ENCODE measurements around the gene SP6.

The SP6 gene

GRCh38 chr17:47877368-47878034 lies 26.5 kb upstream of the SP6 start:
- Histone ChIP-seq H3K9me3 (no peaks in the 10 kb centered on the region), H3K27me3 (peaks cover 64% of the 10 kb centered on the region), H3K4me3 (ENCODE audit: low read depth in 1 of 2, low read length in 1 of 2) (no peak overlapping the region), H3K36me3 (no peaks in the 10 kb centered on the region), H3K4me1 (ENCODE audit: control insufficient read depth in 1 of 2, insufficient read depth in 1 of 2, low read depth in 1 of 2, low read length in 1 of 2) (peaks cover 0 to 7% of the 10 kb centered on the region in 2 experiments), H3K27ac (no peak overlapping the region)
- TF ChIP-seq, protein P1, sequence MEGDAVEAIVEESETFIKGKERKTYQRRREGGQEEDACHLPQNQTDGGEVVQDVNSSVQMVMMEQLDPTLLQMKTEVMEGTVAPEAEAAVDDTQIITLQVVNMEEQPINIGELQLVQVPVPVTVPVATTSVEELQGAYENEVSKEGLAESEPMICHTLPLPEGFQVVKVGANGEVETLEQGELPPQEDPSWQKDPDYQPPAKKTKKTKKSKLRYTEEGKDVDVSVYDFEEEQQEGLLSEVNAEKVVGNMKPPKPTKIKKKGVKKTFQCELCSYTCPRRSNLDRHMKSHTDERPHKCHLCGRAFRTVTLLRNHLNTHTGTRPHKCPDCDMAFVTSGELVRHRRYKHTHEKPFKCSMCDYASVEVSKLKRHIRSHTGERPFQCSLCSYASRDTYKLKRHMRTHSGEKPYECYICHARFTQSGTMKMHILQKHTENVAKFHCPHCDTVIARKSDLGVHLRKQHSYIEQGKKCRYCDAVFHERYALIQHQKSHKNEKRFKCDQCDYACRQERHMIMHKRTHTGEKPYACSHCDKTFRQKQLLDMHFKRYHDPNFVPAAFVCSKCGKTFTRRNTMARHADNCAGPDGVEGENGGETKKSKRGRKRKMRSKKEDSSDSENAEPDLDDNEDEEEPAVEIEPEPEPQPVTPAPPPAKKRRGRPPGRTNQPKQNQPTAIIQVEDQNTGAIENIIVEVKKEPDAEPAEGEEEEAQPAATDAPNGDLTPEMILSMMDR (IDR thresholded peaks at IDR 0.05): no peak

DNA sequence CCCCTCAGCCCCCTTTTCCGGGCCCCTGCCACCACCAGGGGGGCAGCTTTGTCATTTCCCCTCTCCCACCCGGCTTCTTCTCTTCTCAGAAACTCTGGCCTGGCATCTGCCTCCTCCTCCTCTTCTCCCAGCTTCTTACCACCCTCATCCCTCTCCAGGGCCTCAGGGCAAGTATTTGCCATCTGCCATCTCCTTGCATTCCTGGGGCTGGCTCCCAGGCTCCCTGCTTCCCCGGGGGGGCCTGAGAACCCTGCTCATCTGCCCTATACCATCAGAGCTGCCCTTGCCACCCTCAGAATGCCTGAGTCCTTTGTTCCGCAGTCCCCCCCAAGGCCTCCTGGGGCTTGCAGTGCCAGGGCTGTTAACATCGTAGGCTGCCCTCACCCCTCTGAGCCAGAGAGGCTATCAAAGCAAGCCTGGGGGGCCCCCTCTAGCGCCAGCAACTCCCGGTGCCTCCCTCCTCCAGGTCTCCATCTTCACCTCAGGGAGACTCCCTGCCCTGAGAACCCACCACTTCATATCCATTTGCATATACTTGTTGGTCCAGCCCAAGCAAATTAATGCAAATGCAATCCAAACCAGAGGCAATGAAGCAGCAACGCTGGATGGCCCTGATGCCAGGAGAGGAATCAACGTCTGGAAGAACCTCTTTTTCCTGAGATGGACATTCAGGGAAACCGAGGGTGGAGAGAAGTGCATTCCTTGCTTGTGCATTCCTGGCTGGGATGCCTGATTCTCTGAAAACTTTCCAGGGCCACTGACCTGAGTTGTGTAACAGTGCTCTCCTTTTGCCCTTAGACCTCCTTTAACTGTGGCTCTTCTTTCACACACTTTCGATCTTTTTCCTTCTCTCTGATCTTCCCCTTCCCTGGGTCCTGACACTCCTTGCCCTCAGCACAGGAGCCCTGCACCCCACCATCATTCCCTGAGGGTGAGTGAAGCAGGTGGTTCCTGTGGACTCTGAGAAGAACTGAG lies 24.3 kb upstream of the SP6 start:
- Histone ChIP-seq H3K9me3 (no peaks in the 10 kb centered on the region), H3K27ac (no peak overlapping the region), H3K36me3 (no peaks in the 10 kb centered on the region), H3K27me3 (peaks cover 79% of the 10 kb centered on the region), H3K4me1 (ENCODE audit: control insufficient read depth in 1 of 2, insufficient read depth in 1 of 2, low read depth in 1 of 2, low read length in 1 of 2) (no peaks in the 10 kb centered on the region), H3K4me3 (ENCODE audit: low read depth in 1 of 2, low read length in 1 of 2) (no peak overlapping the region)
- TF ChIP-seq, protein P1 (IDR thresholded peaks at IDR 0.05): no peak

GRCh38 chr17:47873200-47874090 lies 22.5 kb upstream of the SP6 start:
- Histone ChIP-seq H3K36me3 (no peaks in the 10 kb centered on the region), H3K9me3 (no peaks in the 10 kb centered on the region), H3K27ac (peak overlapping the region; percentile 37), H3K4me3 (ENCODE audit: low read depth in 1 of 2, low read length in 1 of 2) (no peak overlapping the region), H3K4me1 (ENCODE audit: control insufficient read depth in 1 of 2, insufficient read depth in 1 of 2, low read depth in 1 of 2, low read length in 1 of 2) (no peaks in the 10 kb centered on the region), H3K27me3 (peaks cover 83% of the 10 kb centered on the region)
- TF ChIP-seq, protein P1 (IDR thresholded peaks at IDR 0.05): no peak

- H3K27me3 ChIP-seq: peaks cover 82% of the 10 kb centered on the region
- no peaks in the 10 kb centered on the region for H3K36me3 ChIP-seq
- no peaks in the 10 kb centered on the region for H3K9me3 ChIP-seq
- H3K27ac ChIP-seq: no peak overlapping the region
- H3K4me3 ChIP-seq (ENCODE audit: low read depth in 1 of 2, low read length in 1 of 2): no peak overlapping the region
- H3K4me1 ChIP-seq (ENCODE audit: control insufficient read depth in 1 of 2, insufficient read depth in 1 of 2, low read depth in 1 of 2, low read length in 1 of 2): no peaks in the 10 kb centered on the region
- TF ChIP-seq, protein P1 (IDR thresholded peaks at IDR 0.05): no peak
Measured at GRCh38 chr17:47872651-47873161, 21.7 kb upstream of the SP6 start.

Data from neutrophil (primary cell).